Caco-2 (cell line): ENCODE measurements around the gene CCNB3. TPM values are rescaled to one million over a fixed set of nuclear protein-coding genes. Genes with fewer than 3 reads are reported as not detected.

Experiments used
- BruUV-seq: library from RNA; stranded (reverse); fragments of 400-500 nt; replicated peaks from 2 replicates; lab custom pipeline; 2021; lab: Mats Ljungman, UMichigan
- CTCF ChIA-PET: fragments of 300-600 bp; sonication (Branson Sonifier 250); formaldehyde crosslinking; loops from one replicate; lab custom pipeline; 2022; ENCODE audit warnings: antibody characterized with exemption; lab: Charles Lee
- POLR2A ChIA-PET: fragments of 300-600 bp; sonication (Branson Sonifier 250); formaldehyde crosslinking; loops from one replicate; lab custom pipeline; 2022; ENCODE audit warnings: antibody characterized with exemption; lab: Charles Lee
- DNase-seq, 2 experiments: peaks; one replicate each; pipeline versions ENCODE4 v3.0.0 to v3.0.0-alpha.2; 2020 to 2022
- H3K27me3 ChIP-seq: replicated peaks from 2 replicates; pipeline ENCODE4 v1.6.0; 2011; ENCODE audit warnings: low read length; ENCODE audit not compliant: control insufficient read depth, insufficient read depth
- H3K36me3 ChIP-seq: 2 replicates; pipeline ENCODE4 v1.5.1; 2011; ENCODE audit warnings: low read length; ENCODE audit not compliant: control insufficient read depth, insufficient read depth
- H3K4me1 ChIP-seq: fragments of 250-450 bp; sonication (Bioruptor Pico); 2 replicates; pipeline ENCODE4 v1.5.1; 2020; ENCODE audit warnings: mild to moderate bottlenecking
- H3K4me3 ChIP-seq: 2 replicates; pipeline ENCODE4 v1.5.1; 2011; ENCODE audit warnings: low read depth, mild to moderate bottlenecking, control low read depth, low read length
- H3K9me3 ChIP-seq: fragments of 250-450 bp; sonication (Bioruptor Pico); 2 replicates; pipeline ENCODE4 v1.5.1; 2020; ENCODE audit warnings: mild to moderate bottlenecking, moderate library complexity
- H3K27ac Mint-ChIP-seq: one replicate; pipeline ENCODE4 v1.8.0; 2022; ENCODE audit warnings: mixed read lengths; ENCODE audit not compliant: unreplicated experiment
- H3K27me3 Mint-ChIP-seq: one replicate; pipeline ENCODE4 v1.8.0; 2022; ENCODE audit warnings: mixed read lengths; ENCODE audit not compliant: insufficient read depth, unreplicated experiment
- H3K36me3 Mint-ChIP-seq: one replicate; pipeline ENCODE4 v1.8.0; 2022; ENCODE audit warnings: mild to moderate bottlenecking, mixed read lengths; ENCODE audit not compliant: insufficient read depth, unreplicated experiment
- H3K4me1 Mint-ChIP-seq: one replicate; pipeline ENCODE4 v1.8.0; 2022; ENCODE audit warnings: low read depth, mixed read lengths; ENCODE audit not compliant: unreplicated experiment
- H3K4me3 Mint-ChIP-seq: one replicate; pipeline ENCODE4 v1.8.0; 2022; ENCODE audit warnings: mild to moderate bottlenecking, moderate library complexity, mixed read lengths; ENCODE audit not compliant: unreplicated experiment
- H3K9me3 Mint-ChIP-seq: one replicate; pipeline ENCODE4 v1.8.0; 2022; ENCODE audit warnings: mixed read lengths; ENCODE audit not compliant: unreplicated experiment
- CTCF ChIP-seq, 2 experiments: fragments of 200-600 bp in 1 of 2; IDR thresholded peaks; 1 replicate in 1 of 2; 2 replicates in 1 of 2; pipeline versions ENCODE4 v1.5.1 to v1.8.0; 2011 to 2022; ENCODE audit warnings: antibody characterized with exemption in 1 of 2, control low read depth in 1 of 2, inconsistent platforms in 1 of 2, low read depth in 1 of 2, low read length in 1 of 2, mild to moderate bottlenecking in 1 of 2, moderate library complexity in 1 of 2; ENCODE audit not compliant: insufficient read depth in 1 of 2, severe bottlenecking in 1 of 2, unreplicated experiment in 1 of 2
- intact Hi-C: fragments of 100-400 bp; cut with micrococcal nuclease; formaldehyde crosslinking; loops from one replicate; pipeline ENCODE4 v1.10.0; 2022; ENCODE audit not compliant: unreplicated experiment
- total RNA-seq: library from RNA; stranded (reverse); gene quantifications from 2 replicates; pipeline ENCODE4 v1.2.3, GENCODE V29; 2022

CCNB3 gene
- total RNA-seq, 1 experiment from 2014 or later, result 0.82 TPM

- Histone ChIP-seq H3K4me3 (no peak overlapping the region), H3K36me3 (no peaks in the 10 kb centered on the region), H3K27me3 (no peaks in the 10 kb centered on the region), H3K4me1 (no peaks in the 10 kb centered on the region), H3K9me3 (no peaks in the 10 kb centered on the region)
- no TSS peak for BruUV-seq
- H3K9me3 Mint-ChIP-seq, result no peaks in the 10 kb centered on the region
- no peak overlapping the region for H3K4me3 Mint-ChIP-seq
- TF ChIP-seq CTCF (IDR thresholded peaks at IDR 0.05; ENCODE audit: insufficient read depth in 1 of 2, low read depth in 1 of 2, low read length in 1 of 2, severe bottlenecking in 1 of 2, unreplicated experiment in 1 of 2), result no peak
- no peak overlapping the region for H3K27ac Mint-ChIP-seq
- POLR2A ChIA-PET, result no interaction called here
- H3K27me3 Mint-ChIP-seq, result no peaks in the 10 kb centered on the region
- intact Hi-C loops, result no loop called here
- H3K36me3 Mint-ChIP-seq, result no peaks in the 10 kb centered on the region
- no peaks in the 10 kb centered on the region for H3K4me1 Mint-ChIP-seq
- DNase-seq, result no peak
- CTCF ChIA-PET, result no interaction called here
Observed at GRCh38 chrX:50161127-50161526, 43.4 kb upstream of the CCNB3 start.

GRCh38 chrX:50165727-50166126 lies 38.8 kb upstream of the CCNB3 start:
- POLR2A ChIA-PET, result no interaction called here
- CTCF ChIA-PET, result no interaction called here
- H3K4me3 Mint-ChIP-seq, result no peak overlapping the region

GRCh38 chrX:50167366-50167765 lies 37.2 kb upstream of the CCNB3 start:
- TF ChIP-seq CTCF (IDR thresholded peaks at IDR 0.05; ENCODE audit: insufficient read depth in 1 of 2, low read depth in 1 of 2, low read length in 1 of 2, severe bottlenecking in 1 of 2, unreplicated experiment in 1 of 2), result no peak
- no peaks in the 10 kb centered on the region for H3K4me1 ChIP-seq
- no peaks in the 10 kb centered on the region for H3K9me3 Mint-ChIP-seq
- POLR2A ChIA-PET, result no interaction called here
- H3K4me3 Mint-ChIP-seq, result no peak overlapping the region
- no peak overlapping the region for H3K4me3 ChIP-seq
- DNase-seq, result no peak
- H3K36me3 ChIP-seq, result no peaks in the 10 kb centered on the region
- intact Hi-C loops, result no loop called here
- no peaks in the 10 kb centered on the region for H3K9me3 ChIP-seq
- H3K27me3 ChIP-seq, result no peaks in the 10 kb centered on the region
- BruUV-seq, result no TSS peak
- no peaks in the 10 kb centered on the region for H3K27me3 Mint-ChIP-seq
- H3K27ac Mint-ChIP-seq, result no peak overlapping the region
- no peaks in the 10 kb centered on the region for H3K36me3 Mint-ChIP-seq
- CTCF ChIA-PET, result no interaction called here
- no peaks in the 10 kb centered on the region for H3K4me1 Mint-ChIP-seq

More at GRCh38 chrX:50165727-50166126, 38.8 kb upstream of the CCNB3 start:
- BruUV-seq, result no TSS peak
- no peaks in the 10 kb centered on the region for H3K4me1 ChIP-seq
- Mint-ChIP-seq H3K36me3 (no peaks in the 10 kb centered on the region), H3K27ac (no peak overlapping the region), H3K9me3 (no peaks in the 10 kb centered on the region), H3K4me1 (no peaks in the 10 kb centered on the region), H3K27me3 (no peaks in the 10 kb centered on the region)
- no peaks in the 10 kb centered on the region for H3K9me3 ChIP-seq
- H3K4me3 ChIP-seq, result no peak overlapping the region
- no peaks in the 10 kb centered on the region for H3K27me3 ChIP-seq
- TF ChIP-seq CTCF (IDR thresholded peaks at IDR 0.05; ENCODE audit: insufficient read depth in 1 of 2, low read depth in 1 of 2, low read length in 1 of 2, severe bottlenecking in 1 of 2, unreplicated experiment in 1 of 2), result no peak
- no peaks in the 10 kb centered on the region for H3K36me3 ChIP-seq
- no peak for DNase-seq
- intact Hi-C loops, result no loop called here
